ENCODE data around the gene SLC25A25. TPM values are rescaled to one million over a fixed set of nuclear protein-coding genes. Genes with fewer than 3 reads are reported as not detected.
A peak's percentile ranks its signal among the peaks of the same experiment; 100 is the strongest.

Gene SLC25A25
- total RNA-seq, 2 donors from 2014 or later = 30.1 to 33.9 TPM

GRCh38 chr9:128113526-128114325, 45.7 kb downstream of the SLC25A25 start:
- Histone ChIP-seq H3K9me3 (no peaks in the 10 kb centered on the region), H3K4me1 (ENCODE audit: control insufficient read depth in 1 of 2, low read depth in 2 of 2) (peaks cover 0 to 8% of the 10 kb centered on the region in 2 donors), H3K4me3 (no peak overlapping the region), H3K36me3 (peaks cover 7% of the 10 kb centered on the region), H3K27ac (no peak overlapping the region), H3K27me3 (replicated peaks; ENCODE audit: insufficient read depth) (no peaks in the 10 kb centered on the region)
- no peak for DNase-seq (ENCODE audit: low spot score)
- ATAC-seq (ENCODE audit: insufficient number of reproducible peaks, low FRiP score, low read depth) = no peak
- TF ChIP-seq, protein P1, sequence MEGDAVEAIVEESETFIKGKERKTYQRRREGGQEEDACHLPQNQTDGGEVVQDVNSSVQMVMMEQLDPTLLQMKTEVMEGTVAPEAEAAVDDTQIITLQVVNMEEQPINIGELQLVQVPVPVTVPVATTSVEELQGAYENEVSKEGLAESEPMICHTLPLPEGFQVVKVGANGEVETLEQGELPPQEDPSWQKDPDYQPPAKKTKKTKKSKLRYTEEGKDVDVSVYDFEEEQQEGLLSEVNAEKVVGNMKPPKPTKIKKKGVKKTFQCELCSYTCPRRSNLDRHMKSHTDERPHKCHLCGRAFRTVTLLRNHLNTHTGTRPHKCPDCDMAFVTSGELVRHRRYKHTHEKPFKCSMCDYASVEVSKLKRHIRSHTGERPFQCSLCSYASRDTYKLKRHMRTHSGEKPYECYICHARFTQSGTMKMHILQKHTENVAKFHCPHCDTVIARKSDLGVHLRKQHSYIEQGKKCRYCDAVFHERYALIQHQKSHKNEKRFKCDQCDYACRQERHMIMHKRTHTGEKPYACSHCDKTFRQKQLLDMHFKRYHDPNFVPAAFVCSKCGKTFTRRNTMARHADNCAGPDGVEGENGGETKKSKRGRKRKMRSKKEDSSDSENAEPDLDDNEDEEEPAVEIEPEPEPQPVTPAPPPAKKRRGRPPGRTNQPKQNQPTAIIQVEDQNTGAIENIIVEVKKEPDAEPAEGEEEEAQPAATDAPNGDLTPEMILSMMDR (IDR thresholded peaks at IDR 0.05) = no peak

DNA sequence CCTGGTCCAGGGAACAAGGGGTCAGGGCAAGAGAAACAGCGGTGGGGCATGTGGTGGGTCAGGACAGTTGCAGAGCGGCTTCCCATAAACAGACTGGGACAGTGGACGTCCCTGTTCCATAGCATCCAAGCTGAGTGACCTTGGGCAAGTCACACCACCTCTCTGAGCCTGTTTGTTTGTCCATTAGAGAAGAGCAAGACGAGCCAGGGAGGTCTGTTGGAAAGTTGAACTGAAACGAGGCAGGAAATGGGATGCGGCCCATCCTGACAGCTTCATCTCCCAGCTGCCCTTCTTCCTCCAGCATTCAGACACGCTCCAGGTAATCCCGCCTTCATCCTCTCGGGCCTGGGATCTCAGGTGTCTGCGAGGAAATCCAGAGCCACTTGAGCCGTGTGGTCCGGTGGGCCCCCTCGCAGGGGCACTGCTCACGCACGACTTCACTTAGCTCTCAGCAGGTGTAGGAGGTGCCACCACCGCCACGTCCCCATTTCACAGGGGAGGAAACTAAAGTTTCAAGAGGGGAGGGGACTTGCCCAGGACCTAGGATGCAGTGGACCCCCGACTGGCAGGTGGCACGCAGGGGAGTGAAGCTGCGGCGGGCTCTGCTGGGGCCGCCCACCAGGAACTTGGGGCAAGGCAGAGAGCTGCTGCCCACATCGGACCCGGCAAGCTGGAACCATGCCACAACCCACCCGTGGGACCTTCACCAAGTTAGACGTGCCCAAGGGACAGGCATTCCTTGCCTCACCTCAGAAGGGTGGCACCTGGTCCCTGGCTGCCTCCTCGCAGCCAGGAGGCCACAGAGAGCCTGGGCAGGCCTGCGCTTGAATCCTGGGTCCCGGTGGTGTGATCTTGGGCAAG, 46.5 kb downstream of the SLC25A25 start:
- H3K36me3 ChIP-seq = peaks cover 7% of the 10 kb centered on the region
- peaks cover 0 to 8% of the 10 kb centered on the region in 2 donors for H3K4me1 ChIP-seq (ENCODE audit: control insufficient read depth in 1 of 2, low read depth in 2 of 2)
- H3K4me3 ChIP-seq = no peak overlapping the region
- peak; percentile 5 for ATAC-seq (ENCODE audit: insufficient number of reproducible peaks, low FRiP score, low read depth)
- DNase-seq (ENCODE audit: low spot score) = no peak
- TF ChIP-seq, protein P1 (IDR thresholded peaks at IDR 0.05) = no peak
- no peaks in the 10 kb centered on the region for H3K27me3 ChIP-seq (replicated peaks; ENCODE audit: insufficient read depth)
- no peaks in the 10 kb centered on the region for H3K9me3 ChIP-seq
- H3K27ac ChIP-seq = no peak overlapping the region

- TF ChIP-seq, protein P1 (IDR thresholded peaks at IDR 0.05) = no peak
- no peak for ATAC-seq (ENCODE audit: insufficient number of reproducible peaks, low FRiP score, low read depth)
- no peak overlapping the region for H3K27ac ChIP-seq
- peaks cover 7% of the 10 kb centered on the region for H3K36me3 ChIP-seq
- no peak overlapping the region for H3K4me3 ChIP-seq
- DNase-seq (ENCODE audit: low spot score) = no peak
- no peaks in the 10 kb centered on the region for H3K9me3 ChIP-seq
- no peaks in the 10 kb centered on the region for H3K27me3 ChIP-seq (replicated peaks; ENCODE audit: insufficient read depth)
- H3K4me1 ChIP-seq (ENCODE audit: control insufficient read depth in 1 of 2, low read depth in 2 of 2) = peaks cover 0 to 8% of the 10 kb centered on the region in 2 donors
Measured at GRCh38 chr9:128115187-128116103, 47.4 kb downstream of the SLC25A25 start.

DNA sequence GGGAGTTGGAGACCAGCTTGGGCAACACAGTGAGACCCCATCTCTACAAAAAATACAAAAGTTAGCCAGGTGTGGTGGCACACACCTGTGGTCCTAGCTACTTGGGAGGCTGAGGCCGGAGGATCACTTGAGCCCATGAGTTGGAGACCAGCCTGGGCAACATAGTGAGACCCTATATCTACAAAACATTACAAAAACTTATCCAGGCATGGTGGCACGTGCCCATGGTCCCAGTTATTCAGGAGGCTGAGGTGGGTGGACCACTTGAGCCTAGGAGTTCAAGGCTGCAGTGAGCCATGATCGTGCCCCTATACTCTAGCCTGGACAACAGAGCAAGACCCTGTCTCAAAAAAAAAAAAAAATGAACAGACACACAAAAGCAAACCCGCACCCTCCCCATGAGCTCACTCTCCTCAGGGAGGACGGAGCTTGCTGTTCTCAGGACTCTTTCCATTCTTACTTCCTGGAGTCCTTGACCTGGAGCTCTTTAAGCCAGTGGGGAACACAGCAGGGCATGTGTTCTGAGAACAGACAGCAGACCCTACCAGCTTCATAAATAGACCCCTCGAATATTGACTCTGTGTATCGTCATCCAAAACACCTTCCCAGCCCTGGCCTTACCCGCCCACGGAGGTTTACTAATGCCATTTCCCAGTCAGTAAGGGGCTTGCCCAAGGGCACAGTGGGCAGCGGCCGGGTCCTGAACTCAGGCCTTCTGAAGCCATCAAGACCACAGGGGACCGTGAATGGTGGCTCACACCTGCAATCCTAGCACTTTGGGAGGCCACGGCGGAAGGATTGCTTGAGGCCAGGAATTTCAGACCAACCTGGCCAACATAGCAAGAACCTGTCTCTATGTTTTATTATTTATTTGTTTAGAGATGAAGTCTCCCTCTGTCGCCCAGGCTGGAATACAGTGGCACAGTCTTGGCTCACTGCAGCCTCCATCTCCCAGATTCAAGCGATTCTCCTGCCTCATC, 48.4 kb downstream of the SLC25A25 start:
- no peaks in the 10 kb centered on the region for H3K9me3 ChIP-seq
- H3K36me3 ChIP-seq = peaks cover 7% of the 10 kb centered on the region
- H3K4me1 ChIP-seq (ENCODE audit: control insufficient read depth in 1 of 2, low read depth in 2 of 2) = peaks cover 0 to 8% of the 10 kb centered on the region in 2 donors
- no peaks in the 10 kb centered on the region for H3K27me3 ChIP-seq (replicated peaks; ENCODE audit: insufficient read depth)
- DNase-seq (ENCODE audit: low spot score) = no peak
- H3K4me3 ChIP-seq = no peak overlapping the region
- TF ChIP-seq, protein P1 (IDR thresholded peaks at IDR 0.05) = no peak
- no peak overlapping the region for H3K27ac ChIP-seq
- ATAC-seq (ENCODE audit: insufficient number of reproducible peaks, low FRiP score, low read depth) = no peak
